ENCODE data around the gene FAAH2. TPM values are rescaled to one million over a fixed set of nuclear protein-coding genes. Genes with fewer than 3 reads are reported as not detected.
"Not testable (repeated sequence)": the region's sequence is repeated elsewhere in the genome, so short reads cannot be mapped to it uniquely, and the experiment has no call there.

Gene FAAH2
- total and polyA plus RNA-seq, 9 of the 15 experiments (the other 6 are each of a cell fraction or from before 2014, with no cell fraction given): 0.07 to 1.1 (median 0.47) TPM

- TF ChIP-seq ZBTB34 (CRISPR knock-in tag; IDR thresholded peaks at IDR 0.05) (no peak), FOS (IDR thresholded peaks at IDR 0.05; ENCODE audit: extremely low read depth, insufficient read length) (no peak), MCM7 (IDR thresholded peaks at IDR 0.05) (no peak), CGGBP1 (CRISPR knock-in tag; IDR thresholded peaks at IDR 0.05) (no peak), ZNF436 (CRISPR knock-in tag; IDR thresholded peaks at IDR 0.05) (no peak), NR4A1 (CRISPR knock-in tag; IDR thresholded peaks at IDR 0.05) (no peak), NR4A1 (tag; IDR thresholded peaks at IDR 0.05) (no peak), FUS (optimal IDR thresholded peaks at IDR 0.05; ENCODE audit: low read depth, low read length) (no peak), MIER1 (IDR thresholded peaks at IDR 0.05; ENCODE audit: low read depth) (no peak)
Measured at GRCh38 chrX:57380026-57380796, 93.7 kb downstream of the FAAH2 start (continued).

- POLR2A ChIA-PET; CTCF ChIA-PET (ENCODE audit: low intra/inter-chr PET ratio); H3K9me3 ChIP-seq (replicated peaks; ENCODE audit: control insufficient read depth, insufficient read depth, low read depth, low read length); H3K79me2 ChIP-seq (ENCODE audit: control insufficient read depth, insufficient read depth, low read length); H3K36me3 ChIP-seq (ENCODE audit: control insufficient read depth, insufficient read depth, low read length); H3K9me1 ChIP-seq (ENCODE audit: control insufficient read depth, insufficient read depth, low read length); H2AFZ ChIP-seq (ENCODE audit: low read depth, low read length); H3K4me3 ChIP-seq; in situ Hi-C loops (cut with MboI); H3K4me1 ChIP-seq (replicated peaks in 1 of 2; ENCODE audit: control insufficient read depth in 2 of 2, insufficient read depth in 2 of 2, low read length in 2 of 2); H3K9ac ChIP-seq (ENCODE audit: insufficient read depth in 1 of 2, low read depth in 2 of 2, low read length in 2 of 2); H3K4me2 ChIP-seq (ENCODE audit: insufficient read depth, low read length); ATAC-seq; H3K27me3 ChIP-seq (ENCODE audit: control insufficient read depth in 2 of 2, insufficient read depth in 2 of 2, low read length in 2 of 2); H3K27ac ChIP-seq (ENCODE audit: extremely low read depth, low read depth, low read length); H4K20me1 ChIP-seq (replicated peaks; ENCODE audit: control insufficient read depth, insufficient read depth, low read length); DNase-seq (ENCODE audit: extremely low read depth in 1 of 4, low spot score in 3 of 4); intact Hi-C loops (cut with micrococcal nuclease); BruUV-seq (replicated peaks); FAIRE-seq: not testable (repeated sequence)
- 0% methylated on average over 5 of the region's 7 CpGs for WGBS (ENCODE audit: insufficient coverage, low coverage, missing lambda C conversion rate)
Measured at GRCh38 chrX:57394162-57394561, 107.7 kb downstream of the FAAH2 start.

GRCh38 chrX:57403191-57403590 lies 116.7 kb downstream of the FAAH2 start:
- in situ Hi-C loops (cut with MboI); BruUV-seq (replicated peaks); H4K20me1 ChIP-seq (replicated peaks; ENCODE audit: control insufficient read depth, insufficient read depth, low read length); H2AFZ ChIP-seq (ENCODE audit: low read depth, low read length); H3K4me2 ChIP-seq (ENCODE audit: insufficient read depth, low read length); DNase-seq (ENCODE audit: extremely low read depth in 1 of 4, low spot score in 3 of 4); FAIRE-seq; H3K9ac ChIP-seq (ENCODE audit: insufficient read depth in 1 of 2, low read depth in 2 of 2, low read length in 2 of 2); H3K4me3 ChIP-seq; H3K36me3 ChIP-seq (ENCODE audit: control insufficient read depth, insufficient read depth, low read length); H3K27ac ChIP-seq (ENCODE audit: extremely low read depth, low read depth, low read length); H3K79me2 ChIP-seq (ENCODE audit: control insufficient read depth, insufficient read depth, low read length); ATAC-seq; intact Hi-C loops (cut with micrococcal nuclease); POLR2A ChIA-PET; H3K9me3 ChIP-seq (replicated peaks; ENCODE audit: control insufficient read depth, insufficient read depth, low read depth, low read length); H3K9me1 ChIP-seq (ENCODE audit: control insufficient read depth, insufficient read depth, low read length); CTCF ChIA-PET (ENCODE audit: low intra/inter-chr PET ratio); H3K4me1 ChIP-seq (replicated peaks in 1 of 2; ENCODE audit: control insufficient read depth in 2 of 2, insufficient read depth in 2 of 2, low read length in 2 of 2); H3K27me3 ChIP-seq (ENCODE audit: control insufficient read depth in 2 of 2, insufficient read depth in 2 of 2, low read length in 2 of 2): not testable (repeated sequence)
- 8% methylated on average over 3 of the region's 5 CpGs for WGBS (ENCODE audit: insufficient coverage, low coverage, missing lambda C conversion rate)

Data from K562 (cell line).